Ishikawa (cell line): ENCODE results near the gene BAD.

Source experiments
- CREB1 ChIP-seq: IDR thresholded peaks from 2 replicates; pipeline ENCODE4 v1.6.1; 2012; ENCODE audit warnings: low read depth
- EP300 ChIP-seq: IDR thresholded peaks from 2 replicates; pipeline ENCODE4 v1.6.1; 2012; ENCODE audit warnings: borderline replicate concordance
- FOXM1 ChIP-seq: IDR thresholded peaks from 2 replicates; pipeline ENCODE4 v1.6.1; 2012; ENCODE audit warnings: low read depth, borderline replicate concordance
- RAD21 ChIP-seq: IDR thresholded peaks from 2 replicates; pipeline ENCODE4 v1.6.1; 2012; ENCODE audit warnings: low read depth
- TAF1 ChIP-seq: IDR thresholded peaks from 2 replicates; pipeline ENCODE4 v1.6.1; 2012; ENCODE audit warnings: low read depth, mild to moderate bottlenecking
- YY1 ChIP-seq: IDR thresholded peaks from 2 replicates; pipeline ENCODE4 v1.6.1; 2012; ENCODE audit warnings: low read depth
- ZBTB7A ChIP-seq: IDR thresholded peaks from 2 replicates; pipeline ENCODE4 v1.6.1; 2012; ENCODE audit warnings: low read depth
- TF ChIP-seq, protein P1 (sequence below): IDR thresholded peaks from 2 replicates; pipeline ENCODE4 v1.6.1; 2012
- TF ChIP-seq, protein P2 (sequence below): IDR thresholded peaks from 2 replicates; pipeline ENCODE4 v1.6.1; 2012

DNA sequence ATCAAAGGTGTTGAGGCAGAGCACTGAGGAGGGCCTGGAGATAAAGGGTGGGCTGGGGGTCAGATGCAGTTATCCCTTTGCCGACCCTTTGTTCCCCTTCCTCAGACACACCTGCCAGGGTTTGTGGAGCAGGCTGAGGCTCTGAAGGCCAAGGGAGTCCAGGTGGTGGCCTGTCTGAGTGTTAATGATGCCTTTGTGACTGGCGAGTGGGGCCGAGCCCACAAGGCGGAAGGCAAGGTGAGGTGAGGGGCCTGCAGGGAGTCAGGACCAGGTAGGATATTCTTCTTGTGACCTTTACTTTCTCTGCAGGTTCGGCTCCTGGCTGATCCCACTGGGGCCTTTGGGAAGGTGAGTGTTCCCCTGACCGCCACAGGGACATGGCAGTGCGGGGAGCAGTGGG is 36.1 kb upstream of the BAD start:
- TF ChIP-seq YY1 (no peak), FOXM1 (no peak), TAF1 (no peak), CREB1 (no peak), EP300 (no peak), ZBTB7A (no peak), RAD21 (no peak)
- TF ChIP-seq, protein P1, sequence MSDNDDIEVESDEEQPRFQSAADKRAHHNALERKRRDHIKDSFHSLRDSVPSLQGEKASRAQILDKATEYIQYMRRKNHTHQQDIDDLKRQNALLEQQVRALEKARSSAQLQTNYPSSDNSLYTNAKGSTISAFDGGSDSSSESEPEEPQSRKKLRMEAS: no peak
- TF ChIP-seq, protein P2, sequence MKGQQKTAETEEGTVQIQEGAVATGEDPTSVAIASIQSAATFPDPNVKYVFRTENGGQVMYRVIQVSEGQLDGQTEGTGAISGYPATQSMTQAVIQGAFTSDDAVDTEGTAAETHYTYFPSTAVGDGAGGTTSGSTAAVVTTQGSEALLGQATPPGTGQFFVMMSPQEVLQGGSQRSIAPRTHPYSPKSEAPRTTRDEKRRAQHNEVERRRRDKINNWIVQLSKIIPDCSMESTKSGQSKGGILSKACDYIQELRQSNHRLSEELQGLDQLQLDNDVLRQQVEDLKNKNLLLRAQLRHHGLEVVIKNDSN: no peak
